ENCODE measurements around the gene NMNAT3. TPM values are rescaled to one million over a fixed set of nuclear protein-coding genes. Genes with fewer than 3 reads are reported as not detected.
"Not testable (repeated sequence)": the region's sequence is repeated elsewhere in the genome, so short reads cannot be mapped to it uniquely, and the experiment has no call there.

NMNAT3 gene
- total RNA-seq, 4 donors from 2014 or later: 25.0 to 41.7 (median 30.1) TPM

GRCh38 chr3:139602003-139602402, 75.8 kb downstream of the NMNAT3 start:
- DNase-seq (ENCODE audit: low spot score in 2 of 2): no peak
- H3K27ac ChIP-seq: no peak overlapping the region
- no peaks in the 10 kb centered on the region for H3K9me3 ChIP-seq
- H3K4me3 ChIP-seq: no peak overlapping the region
- H3K36me3 ChIP-seq: no peaks in the 10 kb centered on the region
- no peak for TF ChIP-seq POLR2AphosphoS5 (IDR thresholded peaks at IDR 0.05)
- TF ChIP-seq EP300 (IDR thresholded peaks at IDR 0.05): no peak
- no peak for TF ChIP-seq CTCF (IDR thresholded peaks at IDR 0.05)
- TF ChIP-seq POLR2A (IDR thresholded peaks at IDR 0.05): no peak
- H3K4me1 ChIP-seq: peaks cover 4% of the 10 kb centered on the region
- no peaks in the 10 kb centered on the region for H3K27me3 ChIP-seq
- 84% methylated on average over 1 of the region's 1 CpG for WGBS

GRCh38 chr3:139601191-139601961, 76.4 kb downstream of the NMNAT3 start:
- Histone ChIP-seq H3K4me1 (peaks cover 4% of the 10 kb centered on the region), H3K27ac (no peak overlapping the region), H3K9me3 (no peaks in the 10 kb centered on the region), H3K4me3 (no peak overlapping the region), H3K27me3 (no peaks in the 10 kb centered on the region), H3K36me3 (no peaks in the 10 kb centered on the region)
- 49% methylated on average over 5 of the region's 5 CpGs for WGBS
- TF ChIP-seq CTCF (IDR thresholded peaks at IDR 0.05) (no peak), EP300 (IDR thresholded peaks at IDR 0.05) (no peak), POLR2A (IDR thresholded peaks at IDR 0.05) (no peak), POLR2AphosphoS5 (IDR thresholded peaks at IDR 0.05) (no peak)
- DNase-seq (ENCODE audit: low spot score in 2 of 2): no peak

GRCh38 chr3:139597947-139598346, 79.8 kb downstream of the NMNAT3 start:
- Histone ChIP-seq H3K9me3 (no peaks in the 10 kb centered on the region), H3K4me1 (peaks cover 4% of the 10 kb centered on the region), H3K27ac (no peak overlapping the region), H3K4me3 (no peak overlapping the region), H3K36me3 (no peaks in the 10 kb centered on the region), H3K27me3 (no peaks in the 10 kb centered on the region)
- no peak for TF ChIP-seq POLR2AphosphoS5 (IDR thresholded peaks at IDR 0.05)
- TF ChIP-seq EP300 (IDR thresholded peaks at IDR 0.05): no peak
- no peak for TF ChIP-seq POLR2A (IDR thresholded peaks at IDR 0.05)
- TF ChIP-seq CTCF (IDR thresholded peaks at IDR 0.05): no peak
- 82% methylated on average over 1 of the region's 1 CpG for WGBS
- no peak for DNase-seq (ENCODE audit: low spot score in 2 of 2)

- H3K4me3 ChIP-seq; H3K4me1 ChIP-seq; H3K27me3 ChIP-seq; H3K27ac ChIP-seq; H3K9me3 ChIP-seq; DNase-seq (ENCODE audit: low spot score in 2 of 2); H3K36me3 ChIP-seq: not testable (repeated sequence)
- WGBS: 79% methylated on average over 22 of the region's 22 CpGs
Observed at GRCh38 chr3:139591186-139591585, 86.6 kb downstream of the NMNAT3 start.

- TF ChIP-seq POLR2A (IDR thresholded peaks at IDR 0.05): no peak
- no peak for TF ChIP-seq CTCF (IDR thresholded peaks at IDR 0.05)
- no peak for TF ChIP-seq EP300 (IDR thresholded peaks at IDR 0.05)
- no peak for TF ChIP-seq POLR2AphosphoS5 (IDR thresholded peaks at IDR 0.05)
- Histone ChIP-seq H3K27me3 (no peaks in the 10 kb centered on the region), H3K4me3 (no peak overlapping the region), H3K27ac (no peak overlapping the region), H3K36me3 (no peaks in the 10 kb centered on the region), H3K4me1 (no peaks in the 10 kb centered on the region), H3K9me3 (no peaks in the 10 kb centered on the region)
- DNase-seq (ENCODE audit: low spot score in 2 of 2): no peak
- 85% methylated on average over 4 of the region's 4 CpGs for WGBS
Observed at GRCh38 chr3:139588450-139588849, 89.3 kb downstream of the NMNAT3 start.

GRCh38 chr3:139587797-139588196, 90.0 kb downstream of the NMNAT3 start:
- Histone ChIP-seq H3K27me3 (no peaks in the 10 kb centered on the region), H3K4me1 (no peaks in the 10 kb centered on the region), H3K9me3 (no peaks in the 10 kb centered on the region), H3K27ac (no peak overlapping the region), H3K4me3 (no peak overlapping the region), H3K36me3 (no peaks in the 10 kb centered on the region)
- TF ChIP-seq POLR2A (IDR thresholded peaks at IDR 0.05) (no peak), CTCF (IDR thresholded peaks at IDR 0.05) (no peak), EP300 (IDR thresholded peaks at IDR 0.05) (no peak)
- no peak for DNase-seq (ENCODE audit: low spot score in 2 of 2)
